NCI-H69 (cell line): ENCODE measurements around the gene ENTPD6.
A peak's percentile ranks its signal among the peaks of the same experiment; 100 is the strongest.

Experiments used
- DNase-seq: peaks from one replicate; lab custom pipeline; 2025; lab: John Stamatoyannopoulos, UW

Gene ENTPD6

GRCh38 chr20:25242231-25242630, 46.7 kb downstream of the ENTPD6 start:
- peak; percentile 73 for DNase-seq

- DNase-seq: no peak
Observed at GRCh38 chr20:25243416-25243979, 48.0 kb downstream of the ENTPD6 start.

- no peak for DNase-seq
Observed at GRCh38 chr20:25244976-25245375, 49.5 kb downstream of the ENTPD6 start.

GRCh38 chr20:25245461-25245860, 49.9 kb downstream of the ENTPD6 start:
- DNase-seq: no peak

- DNase-seq: peak; percentile 26
Observed at GRCh38 chr20:25246182-25246999, 50.9 kb downstream of the ENTPD6 start.

GRCh38 chr20:25247000-25247517, 51.5 kb downstream of the ENTPD6 start:
- DNase-seq: peak; percentile 76

- peak; percentile 74 for DNase-seq
Observed at GRCh38 chr20:25247518-25247955, 52.0 kb downstream of the ENTPD6 start.

- peak; percentile 91 for DNase-seq
Observed at GRCh38 chr20:25247956-25248785, 52.7 kb downstream of the ENTPD6 start, which contains the start of gene PYGB. PYGB (plus strand) TSS chr20:25248085; CDS start chr20:25248179, 94 bp downstream.

- DNase-seq: no peak
Observed at GRCh38 chr20:25248786-25249172, 53.3 kb downstream of the ENTPD6 start.

GRCh38 chr20:25249198-25249931, 53.9 kb downstream of the ENTPD6 start:
- peak; percentile 19 for DNase-seq

GRCh38 chr20:25250508-25250907, 55.0 kb downstream of the ENTPD6 start:
- no peak for DNase-seq

- DNase-seq: no peak
Observed at GRCh38 chr20:25251019-25251418, 55.5 kb downstream of the ENTPD6 start.

GRCh38 chr20:25251558-25251957, 56.0 kb downstream of the ENTPD6 start:
- peak; percentile 42 for DNase-seq

- peak; percentile 58 for DNase-seq
Observed at GRCh38 chr20:25252230-25252651, 56.7 kb downstream of the ENTPD6 start.

GRCh38 chr20:25252686-25253421, 57.3 kb downstream of the ENTPD6 start:
- DNase-seq: peak; percentile 97

- no peak for DNase-seq
Observed at GRCh38 chr20:25253606-25254275, 58.2 kb downstream of the ENTPD6 start.

- no peak for DNase-seq
Observed at GRCh38 chr20:25254571-25254970, 59.1 kb downstream of the ENTPD6 start.

- no peak for DNase-seq
Observed at GRCh38 chr20:25254986-25255680, 59.6 kb downstream of the ENTPD6 start.

GRCh38 chr20:25256226-25256859, 60.8 kb downstream of the ENTPD6 start:
- no peak for DNase-seq
